Glutamatergic neuron (in vitro differentiated cells): Measurements from ENCODE around the gene NEB. TPM values are rescaled to one million over a fixed set of nuclear protein-coding genes. Genes with fewer than 3 reads are reported as not detected.
A peak's percentile ranks its signal among the peaks of the same experiment; 100 is the strongest.

ENCODE experiments used
- DNase-seq: peaks from one replicate; pipeline ENCODE4 v3.0.0; 2022
- H3K27ac Mint-ChIP-seq: one replicate; pipeline ENCODE4 v1.8.0; 2020; ENCODE audit warnings: mild to moderate bottlenecking, mixed read lengths, inconsistent platforms; ENCODE audit not compliant: unreplicated experiment
- H3K27me3 Mint-ChIP-seq: one replicate; pipeline ENCODE4 v1.8.0; 2020; ENCODE audit warnings: mild to moderate bottlenecking, moderate library complexity, mixed read lengths, inconsistent platforms; ENCODE audit not compliant: unreplicated experiment
- H3K36me3 Mint-ChIP-seq: one replicate; pipeline ENCODE4 v1.8.0; 2020; ENCODE audit warnings: mild to moderate bottlenecking, mixed read lengths, inconsistent platforms; ENCODE audit not compliant: unreplicated experiment
- H3K4me1 Mint-ChIP-seq: one replicate; pipeline ENCODE4 v1.8.0; 2020; ENCODE audit warnings: mild to moderate bottlenecking, low read depth, mixed read lengths, inconsistent platforms; ENCODE audit not compliant: unreplicated experiment
- H3K4me3 Mint-ChIP-seq: one replicate; pipeline ENCODE4 v1.8.0; 2020; ENCODE audit warnings: mild to moderate bottlenecking, mixed read lengths, inconsistent platforms; ENCODE audit not compliant: unreplicated experiment
- H3K9me3 Mint-ChIP-seq: one replicate; pipeline ENCODE4 v1.8.0; 2020; ENCODE audit warnings: mild to moderate bottlenecking, moderate library complexity, mixed read lengths, inconsistent platforms; ENCODE audit not compliant: unreplicated experiment
- CTCF ChIP-seq: fragments of 200-600 bp; sonication (generic); IDR thresholded peaks from one replicate; pipeline ENCODE4 v1.5.0; 2021; ENCODE audit not compliant: partially characterized antibody, unreplicated experiment
- total RNA-seq: library from RNA; stranded (reverse); fragmentation: NEBNext Ultra II Directional; extraction: Animal tissue kit (Norgen Biotek cat#: 25700); gene quantifications from one replicate; pipeline ENCODE4 v1.2.1, GENCODE V29; 2021; ENCODE audit not compliant: unreplicated experiment

NEB gene
- total RNA-seq, 1 donor from 2014 or later = 0.59 TPM

DNA sequence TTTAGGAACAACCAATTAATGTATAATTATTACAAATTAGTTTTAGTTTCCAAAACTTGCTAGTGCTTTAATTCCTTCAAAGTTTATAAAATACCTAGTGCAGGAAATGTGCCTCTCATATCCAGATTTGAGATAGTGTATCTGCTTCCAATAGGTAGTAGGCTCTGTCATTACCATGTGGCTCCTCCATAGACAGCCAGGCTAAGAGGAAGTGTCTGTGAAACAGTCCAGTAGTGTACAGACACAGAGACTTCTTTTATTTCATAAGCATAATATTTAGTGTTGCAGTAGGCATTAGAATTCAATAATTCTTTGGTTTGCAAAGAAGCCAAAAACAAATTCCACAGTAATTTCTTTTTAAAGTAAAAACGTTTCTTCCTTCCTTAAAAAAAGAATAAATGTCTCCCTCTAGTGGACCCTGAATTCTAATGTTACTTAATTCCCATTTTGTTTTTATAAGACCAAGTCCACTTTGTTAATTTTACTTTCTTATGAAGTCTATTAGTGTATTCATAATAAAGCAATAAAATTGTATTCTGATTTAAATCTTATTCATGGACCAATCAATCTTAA, 101.2 kb downstream of the NEB start:
- H3K36me3 Mint-ChIP-seq = no peaks in the 10 kb centered on the region
- no peak for DNase-seq
- TF ChIP-seq CTCF = peak; percentile 69
- H3K4me3 Mint-ChIP-seq = no peak overlapping the region
- H3K27me3 Mint-ChIP-seq = no peaks in the 10 kb centered on the region
- no peaks in the 10 kb centered on the region for H3K4me1 Mint-ChIP-seq
- H3K27ac Mint-ChIP-seq = no peak overlapping the region
- H3K9me3 Mint-ChIP-seq = no peaks in the 10 kb centered on the region

GRCh38 chr2:151630372-151630771, 103.9 kb downstream of the NEB start:
- Mint-ChIP-seq H3K9me3 (no peaks in the 10 kb centered on the region), H3K36me3 (no peaks in the 10 kb centered on the region), H3K4me3 (no peak overlapping the region), H3K27me3 (no peaks in the 10 kb centered on the region), H3K4me1 (no peaks in the 10 kb centered on the region), H3K27ac (no peak overlapping the region)
- TF ChIP-seq CTCF = no peak
- no peak for DNase-seq

GRCh38 chr2:151627353-151627752, 106.9 kb downstream of the NEB start:
- H3K4me3 Mint-ChIP-seq = no peak overlapping the region
- no peaks in the 10 kb centered on the region for H3K4me1 Mint-ChIP-seq
- DNase-seq = no peak
- H3K36me3 Mint-ChIP-seq = no peaks in the 10 kb centered on the region
- no peak for TF ChIP-seq CTCF
- H3K9me3 Mint-ChIP-seq = no peaks in the 10 kb centered on the region
- no peaks in the 10 kb centered on the region for H3K27me3 Mint-ChIP-seq
- H3K27ac Mint-ChIP-seq = no peak overlapping the region

GRCh38 chr2:151624271-151624670, 110.0 kb downstream of the NEB start:
- DNase-seq = no peak
- Mint-ChIP-seq H3K4me3 (no peak overlapping the region), H3K27me3 (no peaks in the 10 kb centered on the region), H3K36me3 (no peaks in the 10 kb centered on the region), H3K9me3 (no peaks in the 10 kb centered on the region), H3K4me1 (no peaks in the 10 kb centered on the region), H3K27ac (no peak overlapping the region)
- no peak for TF ChIP-seq CTCF

- Mint-ChIP-seq H3K9me3 (no peaks in the 10 kb centered on the region), H3K4me1 (no peaks in the 10 kb centered on the region), H3K27ac (no peak overlapping the region), H3K4me3 (no peak overlapping the region), H3K36me3 (no peaks in the 10 kb centered on the region), H3K27me3 (no peaks in the 10 kb centered on the region)
- TF ChIP-seq CTCF = no peak
- DNase-seq = no peak
Measured at GRCh38 chr2:151623631-151624030, 110.6 kb downstream of the NEB start.
